ENCODE results near the gene HYAL4.
"Not testable (repeated sequence)": the region's sequence is repeated elsewhere in the genome, so short reads cannot be mapped to it uniquely, and the experiment has no call there.

Gene HYAL4

DNA sequence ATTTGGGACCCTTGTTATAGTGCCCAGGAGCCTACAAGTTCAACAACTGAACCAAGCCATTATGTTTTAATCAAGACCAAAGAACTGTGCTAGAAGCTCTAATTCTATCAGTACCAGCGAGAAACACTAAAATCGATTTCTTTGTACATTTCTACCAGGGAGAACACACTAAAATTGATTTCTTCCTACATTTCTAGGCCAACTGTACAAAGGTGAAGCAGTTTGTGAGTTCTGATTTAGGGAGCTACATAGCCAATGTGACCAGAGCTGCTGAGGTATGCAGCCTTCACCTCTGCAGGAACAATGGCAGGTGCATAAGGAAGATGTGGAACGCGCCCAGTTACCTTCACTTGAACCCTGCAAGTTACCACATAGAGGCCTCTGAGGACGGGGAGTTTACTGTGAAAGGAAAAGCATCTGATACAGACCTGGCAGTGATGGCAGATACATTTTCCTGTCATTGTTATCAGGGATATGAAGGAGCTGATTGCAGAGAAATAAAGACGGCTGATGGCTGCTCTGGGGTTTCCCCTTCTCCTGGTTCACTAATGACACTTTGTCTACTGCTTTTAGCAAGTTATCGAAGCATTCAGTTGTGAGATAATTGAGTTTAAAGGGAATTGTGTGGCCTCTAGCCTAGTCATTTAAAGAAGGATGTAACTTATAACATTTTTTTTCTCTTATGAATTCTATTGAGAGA lies 31.7 kb downstream of the HYAL4 start:
- no peak for DNase-seq (ENCODE audit: low spot score)
- no peak overlapping the region for H3K27ac ChIP-seq
- TF ChIP-seq, protein P1, sequence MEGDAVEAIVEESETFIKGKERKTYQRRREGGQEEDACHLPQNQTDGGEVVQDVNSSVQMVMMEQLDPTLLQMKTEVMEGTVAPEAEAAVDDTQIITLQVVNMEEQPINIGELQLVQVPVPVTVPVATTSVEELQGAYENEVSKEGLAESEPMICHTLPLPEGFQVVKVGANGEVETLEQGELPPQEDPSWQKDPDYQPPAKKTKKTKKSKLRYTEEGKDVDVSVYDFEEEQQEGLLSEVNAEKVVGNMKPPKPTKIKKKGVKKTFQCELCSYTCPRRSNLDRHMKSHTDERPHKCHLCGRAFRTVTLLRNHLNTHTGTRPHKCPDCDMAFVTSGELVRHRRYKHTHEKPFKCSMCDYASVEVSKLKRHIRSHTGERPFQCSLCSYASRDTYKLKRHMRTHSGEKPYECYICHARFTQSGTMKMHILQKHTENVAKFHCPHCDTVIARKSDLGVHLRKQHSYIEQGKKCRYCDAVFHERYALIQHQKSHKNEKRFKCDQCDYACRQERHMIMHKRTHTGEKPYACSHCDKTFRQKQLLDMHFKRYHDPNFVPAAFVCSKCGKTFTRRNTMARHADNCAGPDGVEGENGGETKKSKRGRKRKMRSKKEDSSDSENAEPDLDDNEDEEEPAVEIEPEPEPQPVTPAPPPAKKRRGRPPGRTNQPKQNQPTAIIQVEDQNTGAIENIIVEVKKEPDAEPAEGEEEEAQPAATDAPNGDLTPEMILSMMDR (IDR thresholded peaks at IDR 0.05): no peak
- no peak overlapping the region for H3K4me3 ChIP-seq

DNA sequence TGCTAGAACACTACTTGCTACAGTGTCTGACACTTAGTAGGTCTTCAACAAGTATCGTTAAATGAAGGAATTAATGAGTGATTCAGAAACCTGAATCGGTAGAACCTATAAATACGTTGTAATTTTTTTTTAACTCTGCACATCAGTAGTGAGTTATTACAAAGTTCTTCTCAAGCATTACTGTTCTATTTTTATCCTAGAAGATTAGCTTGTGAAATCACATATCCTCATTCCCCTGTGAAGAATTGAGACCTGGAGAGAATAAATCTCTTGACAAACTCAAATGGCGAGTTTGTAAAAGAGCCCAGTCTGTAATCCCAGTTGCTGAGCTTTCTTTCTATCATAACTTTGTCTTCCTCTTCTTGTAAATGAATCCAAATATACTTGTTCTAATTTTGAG lies 34.7 kb downstream of the HYAL4 start:
- DNase-seq (ENCODE audit: low spot score): no peak
- H3K27ac ChIP-seq: no peak overlapping the region
- TF ChIP-seq, protein P1 (IDR thresholded peaks at IDR 0.05): no peak
- no peak overlapping the region for H3K4me3 ChIP-seq

DNA sequence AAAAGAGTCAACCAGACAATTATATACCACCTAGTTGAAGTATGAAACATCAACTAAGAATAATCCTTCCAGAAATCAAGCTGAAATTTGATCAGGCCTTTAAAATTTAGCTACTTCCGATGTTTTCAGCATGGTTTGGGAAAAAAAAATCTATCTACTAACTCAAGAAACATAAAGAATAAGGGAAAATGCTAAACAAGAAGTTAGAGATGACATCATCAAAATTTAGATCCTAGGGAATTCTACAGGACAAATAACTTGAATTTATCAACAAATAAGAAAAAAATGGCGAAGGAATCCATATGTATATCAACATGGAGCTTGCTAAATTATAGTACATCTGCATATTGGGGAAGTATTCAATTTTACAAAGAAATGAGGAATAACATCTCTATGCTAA lies 36.3 kb downstream of the HYAL4 start:
- TF ChIP-seq, protein P1 (IDR thresholded peaks at IDR 0.05): no peak
- Histone ChIP-seq H3K4me3 (no peak overlapping the region), H3K27ac (no peak overlapping the region)
- no peak for DNase-seq (ENCODE audit: low spot score)

DNA sequence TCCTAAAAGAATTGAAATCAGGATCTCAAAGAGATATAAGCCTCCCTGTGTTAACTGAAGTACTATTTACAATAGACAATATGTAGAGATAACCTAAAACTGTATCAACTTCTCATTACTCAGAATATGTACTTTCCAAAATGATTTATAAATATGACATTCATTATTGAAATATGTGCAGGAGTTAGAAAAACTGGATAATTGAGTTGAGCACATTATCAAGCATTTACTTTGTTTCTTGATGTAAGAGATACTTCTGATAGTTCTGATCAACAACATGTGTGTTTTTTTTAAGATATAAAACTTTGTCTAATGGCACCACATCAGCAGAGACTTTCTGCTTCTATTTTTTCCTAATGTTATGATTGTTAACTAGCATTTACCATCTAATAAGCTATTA lies 38.2 kb downstream of the HYAL4 start:
- Histone ChIP-seq H3K27ac (no peak overlapping the region), H3K4me3 (no peak overlapping the region)
- no peak for DNase-seq (ENCODE audit: low spot score)
- TF ChIP-seq, protein P1 (IDR thresholded peaks at IDR 0.05): no peak

DNA sequence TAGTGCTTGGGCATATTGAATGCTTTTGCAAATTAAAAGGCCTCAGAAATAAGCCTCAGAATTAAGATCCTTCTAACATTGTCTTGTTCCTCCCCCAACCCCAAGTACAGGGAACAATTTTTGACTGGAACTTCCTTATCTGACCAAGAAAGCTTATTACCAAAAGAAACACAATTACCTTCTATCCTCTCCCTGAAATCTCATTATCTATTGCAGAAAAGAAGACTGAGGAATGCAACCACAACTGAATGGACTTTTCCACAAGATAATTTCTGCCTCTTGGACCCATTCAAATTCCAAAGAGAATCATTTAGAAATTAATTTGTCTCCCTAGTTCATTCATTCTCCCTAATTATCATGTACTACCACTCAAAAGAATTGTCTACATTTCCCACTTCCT lies 43.2 kb downstream of the HYAL4 start:
- TF ChIP-seq, protein P1 (IDR thresholded peaks at IDR 0.05): no peak
- Histone ChIP-seq H3K27ac (no peak overlapping the region), H3K4me3 (no peak overlapping the region)
- no peak for DNase-seq (ENCODE audit: low spot score)

DNA sequence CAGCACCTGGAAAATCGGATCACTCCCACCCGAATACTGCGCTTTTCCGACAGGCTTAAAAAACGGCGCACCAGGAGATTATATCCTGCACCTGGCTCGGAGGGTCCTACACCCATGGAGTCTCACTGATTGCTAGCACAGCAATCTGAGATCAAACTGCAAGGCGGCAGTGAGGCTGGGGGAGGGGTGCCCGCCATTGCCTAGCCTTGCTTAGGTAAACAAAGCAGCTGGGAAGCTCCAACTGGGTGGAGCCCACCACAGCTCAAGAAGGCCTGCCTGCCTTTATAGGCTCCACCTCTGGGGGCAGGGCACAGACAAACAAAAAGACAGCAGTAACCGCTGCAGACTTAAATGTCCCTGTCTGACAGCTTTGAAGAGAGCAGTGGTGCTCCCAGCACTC lies 49.8 kb downstream of the HYAL4 start:
- H3K27ac ChIP-seq; H3K4me3 ChIP-seq; DNase-seq (ENCODE audit: low spot score): not testable (repeated sequence)

DNA sequence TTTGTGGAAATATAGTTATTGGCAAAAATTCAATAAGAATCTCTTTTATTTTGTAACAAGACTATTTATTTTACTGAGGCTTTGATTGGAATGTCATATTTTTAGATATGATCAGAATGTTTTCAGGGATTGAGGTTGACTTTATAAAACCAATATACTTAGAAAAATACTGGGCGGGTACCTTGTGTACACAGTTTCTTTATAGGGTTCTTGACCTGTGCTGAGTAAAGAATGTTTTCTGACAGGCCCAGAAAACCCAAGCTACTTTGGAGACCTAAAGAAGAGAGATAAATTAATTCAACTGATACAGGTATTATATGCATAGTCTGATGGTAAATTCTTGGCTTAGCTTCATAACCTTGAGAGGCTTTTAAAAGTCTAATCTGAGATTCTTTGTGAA lies 56.1 kb downstream of the HYAL4 start:
- no peak for DNase-seq (ENCODE audit: low spot score)
- TF ChIP-seq, protein P1 (IDR thresholded peaks at IDR 0.05): no peak
- Histone ChIP-seq H3K27ac (no peak overlapping the region), H3K4me3 (no peak overlapping the region)
